GM12891 (cell line): ENCODE results near the gene ISYNA1.

ENCODE experiments used
- POLR2A ChIP-seq: IDR thresholded peaks from 2 replicates; pipeline ENCODE4 v1.6.1; 2011; ENCODE audit warnings: low read depth, low read length, control low read depth
- POLR2AphosphoS5 ChIP-seq: IDR thresholded peaks from 2 replicates; pipeline ENCODE4 v1.6.1; 2011; ENCODE audit warnings: low read depth, low read length, control low read depth
- POU2F2 ChIP-seq: IDR thresholded peaks from 2 replicates; pipeline ENCODE4 v1.6.1; 2011; ENCODE audit warnings: low read depth, mild to moderate bottlenecking, control low read depth, low read length, moderate library complexity
- SPI1 ChIP-seq: IDR thresholded peaks from 2 replicates; pipeline ENCODE4 v1.6.1; 2011; ENCODE audit warnings: low read depth, low read length, control low read depth
- TAF1 ChIP-seq: IDR thresholded peaks from 2 replicates; pipeline ENCODE4 v1.6.1; 2011; ENCODE audit warnings: low read depth, low read length, control low read depth

GRCh38 chr19:18408053-18408476 lies 29.9 kb downstream of the ISYNA1 start:
- no peak for TF ChIP-seq POU2F2
- TF ChIP-seq POLR2A = no peak
- TF ChIP-seq POLR2AphosphoS5 = 0 out of 2 replicates have a peak, but pooled peaks have one; percentile 23
- TF ChIP-seq SPI1 = no peak
- no peak for TF ChIP-seq TAF1
